Activated T-cell treated with anti-CD3 and anti-CD28 coated beads, Interleukin-2, amount 50 U/mL, for 1 hour (primary cell): ENCODE data around the gene NELL1.
"Not testable (repeated sequence)": the region's sequence is repeated elsewhere in the genome, so short reads cannot be mapped to it uniquely, and the experiment has no call there.

Experiments used
- DNase-seq: peaks from one replicate; pipeline ENCODE4 v3.0.0-alpha.2; 2020

Gene NELL1

DNA sequence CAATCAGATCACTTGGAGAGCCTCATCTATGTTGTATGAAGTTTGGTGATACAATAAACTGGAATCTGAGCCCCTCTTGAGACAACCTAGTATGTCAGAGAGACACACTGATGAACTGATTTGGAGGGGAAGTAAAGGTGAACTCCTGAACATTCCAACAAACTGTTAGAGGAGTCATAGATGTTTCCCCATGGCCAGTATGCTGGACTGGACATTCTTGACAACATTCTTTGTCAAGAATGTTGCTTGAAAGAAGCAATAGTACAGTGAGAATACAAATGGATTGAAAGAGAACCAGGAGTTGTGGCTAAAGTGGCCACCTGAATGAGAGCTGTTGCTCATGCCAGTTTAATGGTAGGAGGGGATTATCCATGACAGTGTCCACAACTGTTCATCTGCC, 588.1 kb downstream of the NELL1 start:
- DNase-seq = no peak

DNA sequence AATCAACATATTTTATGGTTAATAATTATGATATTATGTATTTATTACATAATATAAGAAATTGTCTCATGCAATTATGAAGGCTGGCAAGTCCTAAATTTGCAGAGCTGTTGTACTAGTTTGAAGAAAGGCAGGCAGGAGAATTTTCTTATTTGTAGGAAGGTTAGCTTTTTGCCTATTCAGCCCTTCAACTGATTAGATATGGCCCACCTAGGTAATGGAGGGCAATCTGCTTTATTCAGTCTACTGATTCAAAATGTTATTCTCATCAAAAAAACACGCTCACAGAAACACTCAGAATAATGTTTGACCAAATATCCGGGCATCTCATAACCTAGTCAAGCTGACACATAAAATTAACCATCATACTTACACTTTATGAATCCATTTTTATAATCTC, 589.0 kb downstream of the NELL1 start:
- DNase-seq = no peak

DNA sequence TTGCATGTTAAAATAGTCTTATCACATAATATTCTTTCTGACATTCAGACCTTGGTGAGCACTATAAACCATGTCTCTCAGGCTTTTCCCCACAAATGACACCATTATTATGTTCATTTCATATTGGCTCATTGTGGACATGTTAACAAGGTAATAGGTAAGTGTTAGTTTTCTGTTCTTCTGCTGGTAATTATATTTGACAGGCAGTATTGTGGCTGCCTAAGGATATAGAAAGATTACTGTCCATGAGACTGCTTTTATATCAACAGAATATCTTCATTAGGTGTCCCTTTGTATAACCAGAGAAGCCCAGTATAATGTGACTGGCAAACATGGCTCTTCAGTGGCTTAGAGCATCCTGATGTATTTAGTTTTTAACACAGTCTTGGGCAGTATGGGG, 590.7 kb downstream of the NELL1 start:
- no peak for DNase-seq

DNA sequence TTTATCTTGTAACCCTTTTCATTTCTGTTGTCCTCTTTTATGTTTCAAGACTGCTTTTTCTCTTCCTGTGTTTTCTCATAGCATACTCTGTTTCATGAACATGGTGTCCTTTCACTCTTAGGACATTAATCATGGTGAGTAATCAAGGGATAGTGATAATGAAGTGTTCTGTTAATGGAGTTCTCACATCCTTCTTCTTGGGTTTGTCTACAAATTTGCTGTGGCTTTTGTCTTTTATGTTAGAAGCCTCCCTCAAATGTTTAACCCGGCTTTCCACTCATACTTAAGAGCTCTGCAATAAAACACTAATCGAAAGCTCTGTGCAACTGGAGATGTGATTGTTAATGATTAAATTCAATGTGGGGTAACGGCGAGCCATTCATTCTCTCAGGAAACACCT, 593.6 kb downstream of the NELL1 start:
- DNase-seq = no peak

DNA sequence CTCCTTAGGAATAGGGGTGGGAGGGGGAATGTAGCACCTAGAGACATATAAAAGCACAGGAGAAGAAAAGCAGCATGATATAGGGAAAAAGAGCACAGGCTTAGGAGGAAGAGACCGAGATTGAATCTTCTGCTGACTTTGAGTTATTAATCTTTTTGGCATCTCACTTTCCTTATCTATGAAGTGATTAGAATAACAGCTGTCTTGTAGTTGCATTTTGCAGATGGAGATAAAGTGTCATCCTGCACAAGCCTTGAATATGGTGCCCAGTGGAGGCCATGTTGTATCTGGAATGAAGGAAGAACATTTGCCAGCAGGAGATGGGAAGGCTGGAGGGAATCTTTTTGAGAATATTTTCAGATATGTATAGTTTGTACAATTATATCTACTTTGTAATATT, 594.7 kb downstream of the NELL1 start:
- DNase-seq = no peak

DNA sequence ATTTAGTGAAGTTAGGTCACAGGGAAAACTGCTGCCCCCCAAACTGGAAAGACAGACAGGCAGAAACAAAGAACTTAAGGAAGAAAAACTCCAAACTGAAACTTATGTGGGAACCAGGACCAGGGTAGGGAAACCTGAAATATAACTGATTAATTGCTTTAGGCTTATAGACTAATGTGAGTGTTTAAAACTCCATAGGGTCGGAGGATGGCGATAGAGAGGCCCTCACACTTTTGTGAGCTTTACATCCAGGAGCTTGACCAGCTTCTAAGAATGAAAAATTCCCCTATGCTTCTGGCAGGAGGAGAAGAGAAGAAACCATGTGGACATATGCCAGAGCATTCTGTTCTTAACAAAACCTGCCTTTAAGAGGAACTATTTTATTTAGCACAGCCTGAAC, 598.6 kb downstream of the NELL1 start:
- DNase-seq = no peak

DNA sequence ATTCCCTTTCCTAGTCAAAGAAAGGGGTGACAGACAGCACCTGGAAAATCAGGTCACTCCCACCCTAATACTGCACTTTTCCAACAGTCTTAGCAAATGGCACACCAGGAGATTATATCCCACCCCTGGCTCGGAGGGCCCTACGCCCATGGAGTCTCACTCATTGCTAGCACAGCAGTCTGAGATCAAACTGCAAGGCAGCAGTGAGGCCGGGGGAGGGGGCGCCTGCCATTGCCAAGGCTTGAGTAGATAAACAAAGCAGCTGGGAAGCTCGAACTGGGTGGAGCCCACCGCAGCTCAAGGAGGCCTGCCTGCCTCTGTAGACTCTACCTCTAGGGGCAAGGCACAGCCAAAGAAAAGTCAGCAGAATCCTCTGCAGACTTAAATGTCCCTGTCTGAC, 602.8 kb downstream of the NELL1 start:
- not testable (repeated sequence) for DNase-seq

DNA sequence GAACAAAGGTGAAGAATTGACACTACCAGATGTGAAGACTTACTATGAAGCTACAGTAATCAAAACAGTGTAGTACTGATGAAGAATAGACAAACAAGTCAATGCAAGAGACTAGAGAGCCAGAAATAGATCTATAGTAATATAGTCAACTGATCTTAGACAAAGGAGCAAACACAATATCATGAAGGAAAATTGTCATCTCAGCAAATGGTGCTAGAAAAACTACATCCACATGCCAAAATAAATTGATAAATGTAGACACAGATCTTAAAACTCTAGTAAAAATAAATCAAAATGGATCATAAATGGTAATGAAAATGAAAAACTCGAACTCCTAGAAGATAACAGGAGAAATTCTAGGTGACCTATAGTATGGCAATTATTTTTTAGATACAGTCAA, 609.5 kb downstream of the NELL1 start:
- no peak for DNase-seq

DNA sequence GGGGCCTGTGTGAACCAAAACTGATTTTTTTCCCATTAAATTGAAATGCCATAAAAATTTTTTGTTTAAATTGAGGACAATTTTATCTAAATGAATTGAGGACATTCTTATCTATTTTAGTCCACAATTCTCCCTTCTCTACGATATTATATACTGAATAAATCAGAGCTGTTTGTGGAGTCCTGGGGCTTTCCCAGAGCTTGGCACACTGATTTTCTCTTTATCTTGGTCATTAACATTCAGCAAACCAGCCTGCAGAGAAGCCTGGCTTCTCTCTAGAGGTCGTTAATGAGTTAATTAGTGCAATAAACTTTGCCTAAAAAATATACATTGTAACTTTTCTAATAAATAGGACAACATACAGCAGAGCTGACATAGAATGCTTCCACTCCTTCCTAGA, 615.7 kb downstream of the NELL1 start:
- no peak for DNase-seq

DNA sequence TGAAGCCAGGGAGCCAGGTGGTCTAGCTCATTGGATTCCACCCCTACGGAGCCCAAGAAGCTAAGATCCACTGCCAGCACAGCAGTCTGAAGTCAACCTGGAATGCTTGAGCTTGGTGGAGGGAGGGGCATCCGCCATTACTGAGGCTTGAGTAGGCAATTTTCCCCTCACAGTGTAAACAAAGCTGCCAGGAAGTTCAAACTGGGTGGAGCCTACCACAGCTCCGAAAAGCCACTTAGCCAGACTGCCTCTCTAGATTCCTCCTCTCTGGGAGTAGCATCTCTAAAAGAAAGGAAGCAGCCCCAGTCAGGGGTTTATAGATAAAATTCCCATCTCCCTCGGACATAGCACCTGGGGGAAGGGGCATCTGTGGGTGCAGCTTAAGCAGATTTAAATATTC, 620.3 kb downstream of the NELL1 start:
- no peak for DNase-seq

DNA sequence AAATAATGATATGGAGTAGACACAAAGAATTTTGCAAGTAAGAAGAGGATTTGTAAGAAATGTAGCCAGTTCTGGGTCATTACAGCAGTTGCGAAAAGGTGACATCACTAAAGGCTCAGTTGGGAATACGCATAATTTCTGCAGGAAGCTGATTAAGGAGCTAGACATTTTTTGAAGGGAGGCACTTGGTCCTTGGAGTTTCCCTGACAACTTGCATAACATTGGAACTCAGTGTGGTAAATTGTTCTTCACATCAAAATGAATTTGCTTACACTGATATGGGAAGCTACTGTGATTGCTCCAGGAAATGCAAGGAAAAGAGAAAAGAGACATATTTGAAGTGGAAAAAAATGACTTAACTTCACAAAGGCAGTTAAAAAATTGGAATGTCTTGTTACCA, 626.1 kb downstream of the NELL1 start:
- DNase-seq = no peak

DNA sequence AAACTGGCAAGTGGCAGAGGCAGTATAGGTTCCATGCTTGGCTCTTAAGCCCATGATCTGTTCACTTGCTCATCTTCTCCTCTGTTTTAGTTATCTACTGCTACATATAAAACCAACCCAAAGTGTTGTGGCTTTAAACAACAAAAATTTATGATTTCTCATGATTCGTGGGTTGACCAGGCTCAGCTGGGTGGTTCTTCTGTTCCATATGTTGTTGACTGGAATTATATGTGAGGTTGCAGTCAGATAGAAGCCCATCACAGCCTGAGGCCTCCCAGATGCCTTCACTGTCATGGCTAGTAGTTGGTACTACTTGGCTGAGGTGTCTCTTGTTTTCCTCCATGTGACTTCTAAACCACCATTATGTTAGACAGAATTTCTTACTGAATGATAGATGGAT, 632.6 kb downstream of the NELL1 start:
- no peak for DNase-seq

DNA sequence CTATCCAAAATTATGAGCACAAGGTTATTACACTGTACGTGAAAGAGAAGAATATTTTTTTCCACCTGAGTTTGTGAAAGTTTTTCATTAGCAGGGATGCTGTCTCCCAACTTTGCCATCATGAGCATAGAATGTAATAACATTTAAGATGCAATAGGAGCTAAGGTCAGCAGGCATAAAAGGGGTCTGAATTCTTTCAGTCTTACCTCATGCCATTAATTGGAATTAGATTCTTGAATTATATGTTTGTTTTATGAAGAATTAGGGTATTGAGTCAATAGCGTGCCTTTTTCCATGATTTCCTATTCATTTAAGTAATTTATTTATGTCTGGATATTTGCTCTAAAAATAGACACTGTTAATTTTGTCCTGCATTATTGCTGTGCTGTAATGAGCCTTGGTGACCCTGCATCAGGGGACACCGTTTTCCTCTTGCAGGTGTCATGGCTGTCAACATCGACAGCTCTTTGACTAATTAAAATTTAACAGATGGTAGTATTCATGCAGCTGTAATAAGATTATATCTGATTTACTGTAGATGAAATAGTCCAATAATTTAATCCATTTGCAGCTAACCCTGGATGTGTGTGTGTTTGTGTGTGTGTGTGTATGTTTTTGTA, 637.5 kb downstream of the NELL1 start:
- no peak for DNase-seq

DNA sequence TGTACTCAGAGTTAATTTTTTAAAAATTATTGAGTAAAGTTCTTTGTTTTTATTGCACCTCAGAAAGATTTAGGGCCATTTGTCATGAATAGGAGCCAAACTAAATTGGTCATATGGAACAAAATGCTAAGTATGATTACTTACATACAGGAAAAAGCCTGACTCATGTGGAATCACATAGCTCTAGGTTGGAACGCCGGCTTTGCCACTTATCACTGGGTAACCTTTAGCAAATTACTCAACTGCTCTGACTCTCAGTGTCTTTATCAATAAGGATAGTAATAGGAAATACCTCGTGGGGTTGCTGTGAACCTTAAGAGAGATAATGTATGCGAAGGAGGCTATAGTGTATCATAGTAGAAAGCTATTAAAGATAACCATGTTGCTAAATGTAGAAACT, 638.5 kb downstream of the NELL1 start:
- no peak for DNase-seq

DNA sequence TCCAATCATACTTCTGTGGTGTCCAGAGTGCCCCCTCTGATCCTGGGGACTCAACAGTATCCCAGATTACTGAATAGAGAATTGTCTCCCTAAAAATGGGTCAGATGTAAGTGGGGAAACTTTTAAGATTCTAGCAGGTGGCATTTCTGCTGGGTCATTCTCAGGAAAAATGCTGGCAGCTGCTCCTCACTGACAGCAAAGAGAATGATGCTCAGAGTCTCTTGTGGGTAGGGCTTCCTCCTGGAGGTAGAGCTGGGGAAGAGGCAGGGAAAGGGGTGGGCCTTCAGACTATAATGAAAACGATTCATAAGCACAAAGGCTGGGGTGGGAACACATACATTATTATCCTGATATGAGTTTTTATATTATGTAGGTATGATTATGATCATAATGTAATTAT, 647.2 kb downstream of the NELL1 start:
- no peak for DNase-seq

DNA sequence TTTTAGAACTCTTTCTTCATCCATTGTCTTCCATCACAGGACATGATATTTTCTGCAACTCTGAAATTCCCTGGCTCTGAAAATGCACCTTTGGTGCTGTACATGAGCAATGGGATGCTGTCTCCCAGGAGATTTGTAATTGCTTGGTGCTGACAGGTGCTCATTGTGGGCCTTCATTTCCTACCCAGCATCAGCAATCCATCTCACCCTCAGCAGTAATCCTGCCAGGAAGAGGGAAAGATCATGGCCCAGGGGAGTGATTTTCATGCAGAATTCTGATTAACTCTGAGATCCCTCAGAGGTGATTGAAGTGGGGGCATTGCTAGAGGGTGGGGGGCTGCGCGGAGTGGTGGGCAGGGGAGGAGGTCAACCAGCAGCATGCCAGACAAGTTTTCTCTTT, 651.7 kb downstream of the NELL1 start:
- DNase-seq = no peak

DNA sequence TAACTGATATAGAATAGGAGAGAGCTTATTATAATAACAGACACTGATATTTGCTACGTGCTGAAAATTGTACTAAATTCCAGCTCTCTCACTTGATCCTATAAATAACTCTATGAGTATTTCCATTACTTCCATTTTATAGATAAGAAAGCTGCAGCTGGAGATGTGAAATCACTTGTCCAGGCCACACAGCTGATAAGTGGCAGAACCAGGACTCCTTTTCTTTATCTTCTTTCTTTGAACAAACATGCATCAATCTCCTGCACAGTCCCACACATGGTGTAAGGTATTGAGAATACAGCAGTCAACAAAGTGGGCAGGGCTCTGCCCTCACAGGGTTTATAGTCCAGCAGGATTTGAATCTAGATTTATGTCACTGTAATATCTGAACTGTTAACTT, 652.1 kb downstream of the NELL1 start:
- DNase-seq = no peak

DNA sequence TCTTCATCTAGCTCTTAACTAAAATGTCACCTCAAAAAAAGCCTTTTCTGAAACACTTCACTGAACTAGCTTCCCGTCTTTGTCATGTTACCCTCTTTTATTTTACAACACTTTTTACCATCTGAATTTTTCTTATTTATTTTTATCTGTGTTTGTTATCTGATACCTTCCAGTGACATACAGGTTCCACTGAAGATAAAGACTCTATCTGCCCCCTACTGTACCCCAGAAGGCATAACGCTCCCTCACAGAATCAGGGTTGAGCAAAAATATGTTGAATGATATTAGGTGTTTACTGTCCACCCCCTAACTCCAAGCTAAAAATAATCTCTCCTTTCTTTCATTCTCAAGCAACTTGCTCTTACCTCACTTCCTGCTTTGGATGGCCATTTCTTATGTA, 654.2 kb downstream of the NELL1 start:
- no peak for DNase-seq

DNA sequence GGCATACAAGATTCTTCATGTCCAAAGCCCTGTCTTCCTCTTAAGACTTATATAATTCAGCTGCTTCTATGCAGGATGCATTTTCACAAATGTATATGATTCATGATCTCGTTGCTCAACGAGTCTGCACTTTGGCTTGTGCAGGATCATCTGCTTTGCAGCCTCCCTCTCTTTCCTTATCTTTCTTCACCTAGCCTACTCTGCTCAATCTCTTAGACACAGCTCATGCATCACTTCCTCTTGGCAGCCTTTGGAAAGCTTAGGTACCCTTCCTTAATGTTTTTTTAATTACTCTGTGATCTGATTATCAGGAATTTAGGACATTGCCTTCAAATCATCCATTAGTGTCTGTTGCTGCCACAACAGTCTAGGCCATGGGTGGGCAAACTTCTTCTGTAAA, 673.8 kb downstream of the NELL1 start:
- DNase-seq = no peak

DNA sequence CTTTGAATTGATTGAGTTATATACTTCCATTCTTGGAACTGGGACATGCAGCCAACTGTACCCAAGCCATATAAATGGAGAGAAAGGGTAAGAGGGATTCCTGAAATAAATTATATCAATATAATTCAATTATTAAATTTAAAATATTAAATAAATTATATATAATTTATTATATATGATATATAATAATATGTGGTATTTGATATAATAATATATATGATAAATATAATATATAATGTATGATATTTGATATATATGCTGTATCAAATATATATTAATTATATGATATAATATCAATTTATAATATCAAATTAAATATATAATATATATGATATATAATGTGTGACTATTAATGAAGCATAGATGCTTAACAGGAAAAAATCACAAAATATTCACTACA, 677.0 kb downstream of the NELL1 start:
- no peak for DNase-seq

DNA sequence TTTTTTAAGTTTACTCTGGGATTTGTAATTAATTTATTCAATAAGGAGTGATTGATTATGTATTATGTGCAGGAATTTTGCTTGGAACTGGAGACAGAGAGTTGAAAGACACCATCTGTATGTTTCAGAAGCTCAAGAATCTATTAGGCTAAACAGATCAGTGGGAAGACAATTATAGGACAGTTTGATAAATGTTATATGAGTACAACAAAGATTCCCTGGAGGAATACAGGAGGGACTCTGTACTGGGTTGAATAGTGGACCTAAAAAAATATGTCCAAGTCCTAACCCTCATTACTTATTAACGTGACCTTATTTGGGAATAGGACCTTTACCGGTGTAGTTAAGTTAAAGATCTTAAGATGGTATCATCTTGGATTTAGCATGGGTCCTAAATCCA, 681.2 kb downstream of the NELL1 start:
- no peak for DNase-seq

DNA sequence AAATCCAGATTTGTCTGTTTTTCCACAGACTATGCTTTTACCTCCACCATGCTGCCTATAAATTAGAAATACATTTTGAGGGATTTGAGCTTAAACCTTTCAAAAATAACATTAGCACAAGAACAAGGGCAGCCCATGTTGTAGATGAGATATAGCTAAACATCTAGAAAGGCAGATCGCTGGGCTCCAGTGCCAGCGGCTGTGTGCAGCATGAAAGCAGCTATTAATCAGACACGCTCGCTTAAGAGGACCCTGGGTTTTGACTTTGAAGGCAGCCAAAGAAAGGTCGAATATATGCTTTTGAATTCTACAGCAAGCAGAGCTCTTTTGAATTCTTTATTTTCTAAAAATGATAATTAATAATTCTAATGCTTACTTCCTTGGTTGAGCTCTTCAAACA, 684.0 kb downstream of the NELL1 start:
- no peak for DNase-seq

DNA sequence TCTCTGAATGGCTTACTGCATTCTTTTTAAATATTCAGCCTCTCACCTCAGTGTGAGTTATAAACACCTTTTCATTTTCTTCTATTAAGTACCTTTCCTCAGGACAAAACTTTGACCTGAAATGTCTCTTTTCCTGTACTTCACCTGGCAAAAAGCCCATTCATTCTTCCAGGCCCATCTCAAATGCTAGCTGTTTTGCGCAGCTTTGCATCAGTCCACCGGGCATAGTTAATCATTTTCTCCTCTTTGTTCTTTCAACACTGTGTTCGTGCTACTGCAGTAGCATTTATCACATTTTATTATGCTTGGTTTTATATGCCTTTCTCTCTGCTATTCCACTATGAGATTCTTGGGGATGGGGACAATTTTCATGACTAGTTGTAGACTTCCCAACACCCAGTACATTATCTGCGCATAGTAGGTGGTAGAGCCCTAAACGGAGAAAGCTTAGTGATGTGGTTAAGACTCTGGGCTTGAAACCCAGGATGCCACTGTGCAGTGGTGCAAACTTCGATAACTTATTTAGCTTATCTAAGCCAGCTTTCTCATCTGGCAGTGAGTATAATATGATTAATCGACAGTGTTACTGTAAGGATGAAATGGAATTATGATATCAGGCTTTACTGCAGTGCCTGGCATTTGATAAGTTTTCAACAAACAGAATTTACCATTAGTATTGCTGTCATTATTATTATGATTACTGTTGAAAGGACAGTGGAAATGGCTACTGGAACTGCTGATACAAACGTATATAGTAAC, 695.7 kb downstream of the NELL1 start:
- DNase-seq = no peak

DNA sequence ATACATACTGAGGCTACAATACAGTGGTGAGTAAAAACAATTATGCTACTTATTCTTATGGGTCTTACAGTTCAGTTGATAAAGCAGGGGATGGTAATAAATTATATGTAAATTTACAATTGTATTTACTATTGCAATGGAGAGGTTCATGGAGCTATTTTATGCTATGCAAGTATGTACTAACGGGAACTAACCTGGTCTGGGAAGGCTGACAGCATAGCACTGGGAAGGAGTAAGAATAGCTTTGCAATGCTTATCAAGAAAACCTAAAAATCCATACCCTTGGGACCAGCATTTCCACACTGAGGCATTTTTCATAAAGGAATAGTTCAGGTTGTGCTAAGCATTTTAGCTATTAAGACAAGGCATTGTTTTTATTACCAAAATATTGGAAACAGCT, 700.6 kb downstream of the NELL1 start:
- DNase-seq = no peak

DNA sequence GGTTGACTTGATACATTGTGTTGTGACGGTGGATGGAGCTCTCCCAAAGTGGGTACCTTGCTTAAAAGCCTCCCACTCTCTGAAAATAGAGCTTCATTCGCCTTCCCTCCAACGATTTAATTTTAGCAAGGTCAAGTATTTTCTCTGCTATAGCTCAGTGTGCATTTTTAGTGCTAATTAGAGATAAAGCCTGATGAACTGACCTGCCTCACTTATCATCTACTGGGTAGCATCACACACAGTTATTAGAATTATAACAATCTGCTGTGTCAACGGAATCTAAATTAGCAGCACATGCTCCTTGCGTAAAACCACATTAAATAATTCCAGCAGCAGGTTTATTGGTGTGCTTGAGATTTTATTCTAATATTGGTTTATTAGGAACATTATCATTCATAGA, 701.7 kb downstream of the NELL1 start:
- DNase-seq = no peak
